Spleen (tissue), 11 donors: ENCODE measurements around the gene AP3B1. TPM values are rescaled to one million over a fixed set of nuclear protein-coding genes. Genes with fewer than 3 reads are reported as not detected.

ENCODE experiments used
- DNase-seq: peaks from one replicate; pipeline ENCODE4 v3.0.0-alpha.2; 2020
- H3K27ac ChIP-seq, 8 donors: fragments of 200-600 bp; sonication (generic) in 7 of 8; 1 replicate in 4 of 8; 2 replicates in 4 of 8; pipeline versions ENCODE4 v1.5.0 to v1.8.0; 2016 to 2021; ENCODE audit warnings: inconsistent platforms in 4 of 8, mild to moderate bottlenecking in 4 of 8, moderate library complexity in 1 of 8
- H3K27me3 ChIP-seq, 7 donors: fragments of 200-600 bp; sonication (generic) in 6 of 7; replicated peaks in 1 of 7; 1 replicate in 4 of 7; 2 replicates in 3 of 7; pipeline versions ENCODE4 v1.5.0 to v1.8.0; 2016 to 2021; ENCODE audit warnings: inconsistent platforms in 3 of 7, mild to moderate bottlenecking in 1 of 7
- H3K36me3 ChIP-seq, 6 donors: fragments of 200-600 bp; sonication (generic) in 5 of 6; 1 replicate in 4 of 6; 2 replicates in 2 of 6; pipeline versions ENCODE4 v1.5.0 to v1.8.0; 2016 to 2021; ENCODE audit warnings: inconsistent platforms in 2 of 6
- H3K4me1 ChIP-seq, 6 donors: fragments of 200-600 bp; sonication (generic) in 5 of 6; 1 replicate in 3 of 6; 2 replicates in 3 of 6; pipeline versions ENCODE4 v1.5.0 to v1.8.0; 2016 to 2021; ENCODE audit warnings: inconsistent platforms in 3 of 6
- H3K4me3 ChIP-seq, 8 donors: fragments of 200-600 bp; sonication (generic) in 7 of 8; 1 replicate in 4 of 8; 2 replicates in 4 of 8; pipeline versions ENCODE4 v1.5.0 to v1.8.0; 2016 to 2021; ENCODE audit warnings: inconsistent platforms in 4 of 8, mild to moderate bottlenecking in 4 of 8, moderate library complexity in 2 of 8
- H3K9me3 ChIP-seq, 8 donors: fragments of 200-600 bp; sonication (generic) in 7 of 8; 1 replicate in 4 of 8; 2 replicates in 4 of 8; pipeline versions ENCODE4 v1.5.0 to v1.8.0; 2016 to 2021; ENCODE audit warnings: inconsistent platforms in 4 of 8
- POLR2A ChIP-seq, 3 donors: fragments of 450-650 bp; IDR thresholded peaks; one replicate each; pipeline ENCODE4 v1.5.1; 2017; ENCODE audit warnings: antibody characterized with exemption in 3 of 3, mild to moderate bottlenecking in 1 of 3
- POLR2AphosphoS5 ChIP-seq, 3 donors: sonication (generic); formaldehyde crosslinking; IDR thresholded peaks; one replicate each; pipeline ENCODE4 v1.5.1; 2017; ENCODE audit warnings: antibody characterized with exemption in 3 of 3
- WGBS, 5 donors: extraction: QIAGEN DNeasy Blood & Tissue Kit in 3 of 5; methylation state at CpG; one replicate each; pipeline versions ENCODE4 v1.1.5 to v1.1.7; 2013 to 2018; 5-methylcytosine and 5-hydroxymethylcytosine counted together
- intact Hi-C: fragments of 100-400 bp; cut with DNase I; formaldehyde crosslinking; loops from one replicate; pipeline ENCODE4 v1.15.0; 2023; ENCODE audit warnings: low total_unique reads
- polyA plus RNA-seq, 3 donors: library from polyadenylated mRNA; stranded (reverse); fragments of 200-250 nt; gene quantifications; one replicate each; pipeline ENCODE4 v1.2.1, GENCODE V29; 2013
- total RNA-seq, 7 donors: library from RNA; depleted of rRNA in 3 of 7; stranded (reverse); fragments of >200 nt in 3 of 7; fragmentation: NEBNext Ultra II Directional in 4 of 7; extraction: Animal tissue kit (Norgen Biotek cat#: 25700) in 4 of 7; gene quantifications; one replicate each; pipeline versions ENCODE4 v1.1.0 to v1.2.1, GENCODE V29; 2016 to 2021
- TF ChIP-seq, protein P1 (sequence below), 11 experiments: fragments of 200-600 bp in 7 of 11; fragments of 450-650 bp in 4 of 11; sonication (generic) in 4 of 11; IDR thresholded peaks in 8 of 11; conservative IDR thresholded peaks in 3 of 11; 1 replicate in 7 of 11; 2 replicates in 4 of 11; pipeline versions ENCODE4 v1.4.0 to v1.8.0; 2016 to 2021; ENCODE audit warnings: antibody characterized with exemption in 11 of 11, inconsistent platforms in 4 of 11, mild to moderate bottlenecking in 1 of 11
- donor health status: healthy with polysubstance abuse.
- donor health status: DM: no; HTN: no; CAD: no; lungs with moderate emphysema.
- donor health status: DM: no; HTN: no; CAD: no.
- donor health status: Bipolar disorder and iron deficiency.
- donor health status: healthy.
- donor health status: DM: no; HTN: no; CAD: no.
- donor health status: DM: yes; HTN: yes; CAD: no.

The AP3B1 gene
- total and polyA plus RNA-seq, 10 donors = 27.9 to 76.2 (median 48.2) TPM

DNA sequence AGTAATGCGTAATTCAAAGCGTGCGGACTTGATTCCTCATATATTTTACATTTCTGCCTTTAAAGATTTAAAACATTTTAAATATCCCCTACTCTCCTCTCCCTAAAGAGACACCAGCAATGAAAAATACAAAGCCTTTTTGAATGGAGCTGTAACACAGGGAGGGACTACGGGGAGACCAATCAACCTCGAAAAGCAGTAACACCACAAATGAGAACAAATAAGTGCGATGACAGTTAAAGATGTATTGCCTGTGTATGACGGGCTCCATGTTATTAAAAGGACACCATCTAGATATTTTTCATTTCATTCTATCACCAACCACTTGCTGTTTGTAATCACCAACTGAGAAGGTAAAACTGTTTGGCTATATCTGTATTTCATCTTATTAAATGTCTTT, 288.0 kb downstream of the AP3B1 start:
- 96 to 99% (median 97%) methylated on average over 7 of the region's 7 CpGs for WGBS, 5 donors
- Histone ChIP-seq H3K27ac (no peak overlapping the region), H3K36me3 (peaks cover 0 to 26% (median 6%) of the 10 kb centered on the region in 6 donors), H3K4me1 (peaks cover 0 to 12% (median 0%) of the 10 kb centered on the region in 6 donors), H3K27me3 (no peaks in the 10 kb centered on the region), H3K4me3 (no peak overlapping the region), H3K9me3 (no peaks in the 10 kb centered on the region)
- TF ChIP-seq POLR2AphosphoS5 (IDR thresholded peaks at IDR 0.05) (no peak), POLR2A (IDR thresholded peaks at IDR 0.05) (no peak)
- TF ChIP-seq, protein P1, sequence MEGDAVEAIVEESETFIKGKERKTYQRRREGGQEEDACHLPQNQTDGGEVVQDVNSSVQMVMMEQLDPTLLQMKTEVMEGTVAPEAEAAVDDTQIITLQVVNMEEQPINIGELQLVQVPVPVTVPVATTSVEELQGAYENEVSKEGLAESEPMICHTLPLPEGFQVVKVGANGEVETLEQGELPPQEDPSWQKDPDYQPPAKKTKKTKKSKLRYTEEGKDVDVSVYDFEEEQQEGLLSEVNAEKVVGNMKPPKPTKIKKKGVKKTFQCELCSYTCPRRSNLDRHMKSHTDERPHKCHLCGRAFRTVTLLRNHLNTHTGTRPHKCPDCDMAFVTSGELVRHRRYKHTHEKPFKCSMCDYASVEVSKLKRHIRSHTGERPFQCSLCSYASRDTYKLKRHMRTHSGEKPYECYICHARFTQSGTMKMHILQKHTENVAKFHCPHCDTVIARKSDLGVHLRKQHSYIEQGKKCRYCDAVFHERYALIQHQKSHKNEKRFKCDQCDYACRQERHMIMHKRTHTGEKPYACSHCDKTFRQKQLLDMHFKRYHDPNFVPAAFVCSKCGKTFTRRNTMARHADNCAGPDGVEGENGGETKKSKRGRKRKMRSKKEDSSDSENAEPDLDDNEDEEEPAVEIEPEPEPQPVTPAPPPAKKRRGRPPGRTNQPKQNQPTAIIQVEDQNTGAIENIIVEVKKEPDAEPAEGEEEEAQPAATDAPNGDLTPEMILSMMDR (IDR thresholded peaks at IDR 0.05 in 8 of 11, conservative IDR thresholded peaks at IDR 0.05 in 3 of 11) = no peak
- intact Hi-C loops = loop anchor here (10.0 kb wide), 1 partner anchor 362 kb away; no protein-coding TSS in a partner anchor
- DNase-seq = no peak

DNA sequence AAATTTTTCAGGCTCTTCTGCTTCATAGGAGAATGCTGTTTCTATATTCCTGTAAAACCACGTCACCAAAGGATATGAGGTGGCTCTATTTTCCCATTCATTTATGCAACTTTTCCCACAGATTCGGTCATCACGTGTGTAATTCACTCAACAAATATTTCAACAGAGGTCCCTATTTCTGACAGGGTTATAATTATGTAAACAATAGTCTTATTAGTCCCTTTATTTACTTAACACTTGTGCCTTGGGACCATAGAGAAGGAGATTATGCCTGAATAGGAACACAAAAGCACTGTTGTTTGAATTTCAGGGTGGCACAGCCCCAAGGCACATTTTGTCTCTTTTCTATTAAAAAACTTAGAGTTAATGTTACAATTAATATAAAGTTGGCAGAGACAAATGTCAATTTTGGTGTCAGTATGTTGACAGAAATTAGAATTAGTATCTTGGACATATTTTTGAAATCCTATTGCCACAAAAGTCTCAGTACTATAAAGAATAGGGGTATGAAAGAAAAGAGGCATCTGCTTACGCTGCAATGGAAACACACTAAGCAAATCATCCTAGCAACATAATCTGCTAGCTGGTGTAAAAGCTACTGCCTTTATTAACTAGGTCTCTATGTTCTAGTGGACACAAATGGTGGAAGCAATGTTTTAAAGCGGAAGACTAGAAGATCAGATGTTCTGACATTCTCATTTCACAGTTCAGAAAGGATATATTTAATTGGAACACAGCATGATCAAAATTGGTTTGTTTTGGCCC, 289.3 kb downstream of the AP3B1 start:
- no peaks in the 10 kb centered on the region for H3K27me3 ChIP-seq
- intact Hi-C loops = loop anchor here (10.0 kb wide), 1 partner anchor 360 kb away; no protein-coding TSS in a partner anchor
- no peak overlapping the region for H3K27ac ChIP-seq
- no peak for DNase-seq
- TF ChIP-seq, protein P1 (IDR thresholded peaks at IDR 0.05 in 8 of 11, conservative IDR thresholded peaks at IDR 0.05 in 3 of 11) = no peak
- TF ChIP-seq POLR2AphosphoS5 (IDR thresholded peaks at IDR 0.05) = no peak
- no peak for TF ChIP-seq POLR2A (IDR thresholded peaks at IDR 0.05)
- no peaks in the 10 kb centered on the region for H3K9me3 ChIP-seq
- H3K4me3 ChIP-seq = no peak overlapping the region
- peaks cover 0 to 37% (median 9%) of the 10 kb centered on the region in 6 donors for H3K36me3 ChIP-seq
- peaks cover 0 to 12% (median 0%) of the 10 kb centered on the region in 6 donors for H3K4me1 ChIP-seq
- 73 to 94% (median 83%) methylated on average over 5 of the region's 5 CpGs for WGBS, 5 donors

DNA sequence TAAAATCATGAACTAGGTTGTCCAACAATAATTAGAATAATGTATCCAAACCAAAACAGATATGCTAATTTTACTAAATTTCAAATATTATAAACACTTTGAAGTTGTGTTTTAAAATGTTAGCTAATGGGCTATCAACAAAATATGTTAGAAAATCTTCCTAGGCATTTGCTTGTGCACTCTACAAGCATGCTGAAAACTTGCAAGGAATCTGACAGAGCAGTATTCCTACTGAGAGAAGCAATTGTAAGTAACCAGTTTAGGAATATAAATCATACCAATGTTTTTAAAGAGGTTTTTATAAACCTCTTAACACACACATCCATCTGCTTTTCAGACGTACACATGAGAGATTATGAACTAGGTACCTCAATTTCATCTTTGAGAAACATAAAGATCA, 289.9 kb downstream of the AP3B1 start:
- Histone ChIP-seq H3K9me3 (no peaks in the 10 kb centered on the region), H3K27ac (no peak overlapping the region), H3K4me1 (peaks cover 0 to 12% (median 0%) of the 10 kb centered on the region in 6 donors), H3K36me3 (peaks cover 0 to 43% (median 12%) of the 10 kb centered on the region in 6 donors), H3K27me3 (no peaks in the 10 kb centered on the region), H3K4me3 (no peak overlapping the region)
- TF ChIP-seq, protein P1 (IDR thresholded peaks at IDR 0.05 in 8 of 11, conservative IDR thresholded peaks at IDR 0.05 in 3 of 11) = no peak
- TF ChIP-seq POLR2AphosphoS5 (IDR thresholded peaks at IDR 0.05) (no peak), POLR2A (IDR thresholded peaks at IDR 0.05) (no peak)
- 83 to 93% (median 89%) methylated on average over 1 of the region's 1 CpG for WGBS, 5 donors
- intact Hi-C loops = loop anchor here (10.0 kb wide), 1 partner anchor 360 kb away; no protein-coding TSS in a partner anchor
- no peak for DNase-seq

DNA sequence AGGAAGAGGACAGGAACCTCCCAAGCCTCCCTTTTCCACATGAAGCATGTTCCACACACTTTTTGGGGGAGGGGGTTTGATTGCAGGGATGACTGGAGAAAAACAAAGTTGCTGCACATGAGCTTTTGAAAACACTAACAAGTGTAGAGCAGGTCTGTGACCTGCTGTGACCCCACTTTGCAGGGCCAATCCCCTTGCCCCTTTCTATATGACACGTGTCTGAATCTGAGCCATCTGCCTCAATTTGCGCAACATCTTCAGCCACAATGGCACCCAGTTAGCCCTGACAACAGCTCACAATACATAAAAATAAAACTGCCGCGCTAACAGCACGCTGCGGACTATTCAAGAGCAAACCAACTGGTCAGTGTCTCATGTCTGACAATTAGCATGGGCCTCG, 290.6 kb downstream of the AP3B1 start:
- TF ChIP-seq, protein P1 (IDR thresholded peaks at IDR 0.05 in 8 of 11, conservative IDR thresholded peaks at IDR 0.05 in 3 of 11) = no peak
- TF ChIP-seq POLR2AphosphoS5 (IDR thresholded peaks at IDR 0.05) = no peak
- TF ChIP-seq POLR2A (IDR thresholded peaks at IDR 0.05) = no peak
- Histone ChIP-seq H3K36me3 (peaks cover 0 to 50% (median 14%) of the 10 kb centered on the region in 6 donors), H3K4me3 (no peak overlapping the region), H3K27ac (peak overlapping the region in 3 of 8 donors; percentile 27 to 63 (median 55)), H3K27me3 (no peaks in the 10 kb centered on the region), H3K4me1 (peaks cover 0 to 12% (median 0%) of the 10 kb centered on the region in 6 donors), H3K9me3 (no peaks in the 10 kb centered on the region)
- intact Hi-C loops = loop anchor here (10.0 kb wide), 1 partner anchor 359 kb away; no protein-coding TSS in a partner anchor
- no peak for DNase-seq
- WGBS, 5 donors = 81 to 91% (median 83%) methylated on average over 7 of the region's 7 CpGs
